Central memory CD8-positive, alpha-beta T cell (primary cell): ENCODE results near the gene MCTS1.
"Not testable (repeated sequence)": the region's sequence is repeated elsewhere in the genome, so short reads cannot be mapped to it uniquely, and the experiment has no call there.

Experiments used
- ATAC-seq: fragments of 150-1000 bp; cut with Tn5 transposase; replicated peaks from 2 replicates; pipeline ENCODE4 v1.10.0; 2022; ENCODE audit warnings: mild to moderate bottlenecking, moderate FRiP score, moderate number of reproducible peaks; ENCODE audit not compliant: poor library complexity, severe bottlenecking; ENCODE audit errors: extremely low read depth
- DNase-seq, 2 donors: peaks; one replicate each; pipeline ENCODE4 v3.0.0; 2021; ENCODE audit warnings: low spot score in 2 of 2
- H3K27ac Mint-ChIP-seq: one replicate; pipeline ENCODE4 v1.8.0; 2022; ENCODE audit warnings: low read depth, mild to moderate bottlenecking, moderate library complexity, mixed read lengths
- H3K27me3 Mint-ChIP-seq: one replicate; pipeline ENCODE4 v1.8.0; 2022; ENCODE audit warnings: mixed read lengths
- H3K36me3 Mint-ChIP-seq: one replicate; pipeline ENCODE4 v1.8.0; 2022; ENCODE audit warnings: mild to moderate bottlenecking, moderate library complexity, mixed read lengths; ENCODE audit not compliant: insufficient read depth
- H3K4me1 Mint-ChIP-seq: one replicate; pipeline ENCODE4 v1.8.0; 2022; ENCODE audit warnings: mixed read lengths
- H3K4me3 Mint-ChIP-seq: one replicate; pipeline ENCODE4 v1.8.0; 2022; ENCODE audit warnings: mild to moderate bottlenecking, moderate library complexity, mixed read lengths
- H3K9me3 Mint-ChIP-seq: one replicate; pipeline ENCODE4 v1.8.0; 2022; ENCODE audit warnings: mixed read lengths

Gene MCTS1

GRCh38 chrX:120652256-120652655 lies 48.4 kb downstream of the MCTS1 start:
- not testable (repeated sequence) for H3K27me3 Mint-ChIP-seq, DNase-seq, H3K4me1 Mint-ChIP-seq, H3K4me3 Mint-ChIP-seq, H3K36me3 Mint-ChIP-seq, H3K27ac Mint-ChIP-seq, H3K9me3 Mint-ChIP-seq, ATAC-seq

- ATAC-seq, result no peak
These were observed 49.1 kb downstream of the MCTS1 start for GRCh38 chrX:120653000-120653399.

GRCh38 chrX:120660637-120661036 lies 56.7 kb downstream of the MCTS1 start:
- Mint-ChIP-seq H3K27ac (no peak overlapping the region), H3K4me3 (no peak overlapping the region), H3K27me3 (no peaks in the 10 kb centered on the region), H3K36me3 (no peaks in the 10 kb centered on the region), H3K4me1 (peaks cover 6% of the 10 kb centered on the region), H3K9me3 (no peaks in the 10 kb centered on the region)
- DNase-seq (no peak), ATAC-seq (no peak)

More at GRCh38 chrX:120653000-120653399, 49.1 kb downstream of the MCTS1 start:
- no peaks in the 10 kb centered on the region for H3K9me3 Mint-ChIP-seq
- H3K27ac Mint-ChIP-seq, result no peak overlapping the region
- no peaks in the 10 kb centered on the region for H3K27me3 Mint-ChIP-seq
- no peak overlapping the region for H3K4me3 Mint-ChIP-seq
- no peaks in the 10 kb centered on the region for H3K4me1 Mint-ChIP-seq
- no peak for DNase-seq
- H3K36me3 Mint-ChIP-seq, result peaks cover 3% of the 10 kb centered on the region
